Erythroblast (primary cell): Measurements from ENCODE around the gene MESP2.

Source experiments
- GATA1 ChIP-seq: IDR thresholded peaks from 2 replicates; pipeline ENCODE4 v1.6.1; 2011; ENCODE audit warnings: low read depth, mild to moderate bottlenecking, control low read depth, low read length, moderate library complexity
- POLR2A ChIP-seq: IDR thresholded peaks from 2 replicates; pipeline ENCODE4 v1.6.1; 2011; ENCODE audit warnings: mild to moderate bottlenecking, low read length

GRCh38 chr15:89769366-89769765, 6.8 kb upstream of the MESP2 start:
- TF ChIP-seq POLR2A (no peak), GATA1 (no peak)
